ENCODE measurements around the gene EIF5AL1. TPM values are rescaled to one million over a fixed set of nuclear protein-coding genes. Genes with fewer than 3 reads are reported as not detected.

The EIF5AL1 gene
- total and polyA plus RNA-seq, 2 of the 13 experiments (the other 11 are each of a cell fraction or from before 2014, with no cell fraction given) = 0.22 to 0.50 TPM

DNA sequence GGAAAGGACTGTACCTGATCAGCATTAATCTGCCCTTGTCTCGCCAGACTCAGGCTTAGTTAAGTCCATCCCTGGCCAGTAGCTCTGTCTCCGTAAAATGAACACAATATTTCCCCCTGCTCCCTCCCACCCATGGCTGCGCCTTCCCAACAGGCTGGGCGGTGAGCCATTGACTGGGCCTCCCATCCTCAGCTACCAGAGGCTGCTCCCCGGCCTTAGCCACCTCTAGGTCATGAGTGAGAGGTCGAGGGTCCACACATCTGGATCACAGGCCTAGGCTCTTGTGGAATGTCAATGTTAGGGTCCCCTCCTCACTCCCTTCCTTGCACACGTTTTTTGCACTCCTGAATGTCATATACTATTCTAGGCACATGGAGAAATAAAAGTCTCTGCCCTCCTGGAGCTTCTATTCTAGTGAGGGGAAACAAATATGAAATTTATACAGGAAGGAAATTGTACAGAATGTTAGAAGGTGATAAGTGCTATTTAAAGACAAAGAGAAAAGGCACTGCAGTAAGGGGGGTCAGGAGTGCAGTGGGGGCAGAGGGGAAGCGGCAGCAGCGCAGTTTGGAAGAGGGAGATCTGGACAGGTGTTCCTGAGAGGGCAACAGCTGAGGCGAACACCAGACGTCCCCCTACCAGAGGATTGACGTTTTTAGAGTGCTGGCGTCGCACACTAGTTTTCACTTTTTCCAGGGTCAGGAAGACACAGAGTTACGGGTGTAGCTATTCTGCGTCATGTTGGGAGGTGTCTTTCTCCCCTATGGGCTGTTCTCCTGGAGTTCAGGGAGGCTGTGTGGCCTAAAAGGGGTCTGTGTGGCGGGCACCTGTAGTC lies 17.2 kb upstream of the EIF5AL1 start (continued):
- TF ChIP-seq MEIS1 (CRISPR knock-in tag; IDR thresholded peaks at IDR 0.05; ENCODE audit: borderline replicate concordance) = no peak
- no peak for TF ChIP-seq CBX1 (IDR thresholded peaks at IDR 0.05; ENCODE audit: low read depth)
- TF ChIP-seq MAFG (CRISPR knock-in tag; IDR thresholded peaks at IDR 0.05) = no peak
- TF ChIP-seq, protein P1, sequence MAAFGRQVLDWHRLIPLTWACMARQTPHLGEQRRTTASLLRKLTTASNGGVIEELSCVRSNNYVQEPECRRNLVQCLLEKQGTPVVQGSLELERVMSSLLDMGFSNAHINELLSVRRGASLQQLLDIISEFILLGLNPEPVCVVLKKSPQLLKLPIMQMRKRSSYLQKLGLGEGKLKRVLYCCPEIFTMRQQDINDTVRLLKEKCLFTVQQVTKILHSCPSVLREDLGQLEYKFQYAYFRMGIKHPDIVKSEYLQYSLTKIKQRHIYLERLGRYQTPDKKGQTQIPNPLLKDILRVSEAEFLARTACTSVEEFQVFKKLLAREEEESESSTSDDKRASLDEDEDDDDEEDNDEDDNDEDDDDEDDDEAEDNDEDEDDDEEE (CRISPR knock-in tag; IDR thresholded peaks at IDR 0.05) = no peak
- TF ChIP-seq TBP (CRISPR knock-in tag; IDR thresholded peaks at IDR 0.05) = no peak
- no peak for TF ChIP-seq YEATS4 (CRISPR knock-in tag; IDR thresholded peaks at IDR 0.05; ENCODE audit: borderline replicate concordance)

DNA sequence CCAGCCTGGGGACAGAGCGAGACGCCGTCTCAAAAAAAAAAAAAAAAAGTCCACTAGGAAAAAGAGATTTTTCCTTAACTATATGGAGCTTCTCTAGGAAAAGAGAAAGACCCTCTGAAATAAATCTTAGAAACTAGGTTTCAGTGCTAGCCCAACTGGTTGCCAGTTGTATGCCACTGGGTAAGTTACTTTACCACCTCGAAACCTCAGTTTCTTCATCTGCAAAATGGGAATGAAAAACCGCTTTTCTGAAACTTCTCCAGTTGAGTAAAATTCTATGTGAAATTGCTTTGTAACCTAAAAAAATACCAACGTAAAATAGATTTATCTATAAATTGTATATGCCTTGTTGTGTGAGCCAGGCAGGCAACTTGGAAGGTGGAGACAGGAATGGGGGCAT lies 16.5 kb upstream of the EIF5AL1 start:
- in situ Hi-C loops (cut with HindIII; ENCODE audit: extremely low pct_ligation_motif_present, low pct_unique_long_range_greater_than_20kb) = no loop called here
- POLR2A ChIA-PET = no interaction called here
- CTCF ChIA-PET (ENCODE audit: low intra/inter-chr PET ratio, low total read pairs) = no interaction called here
- intact Hi-C loops (cut with micrococcal nuclease; ENCODE audit: unreplicated experiment) = no loop called here
- Histone ChIP-seq H3K4me2 (ENCODE audit: low read depth, low read length) (no peak overlapping the region), H2AFZ (ENCODE audit: low read length) (no peak overlapping the region), H3K36me3 (replicated peaks in 1 of 2; ENCODE audit: control insufficient read depth in 1 of 2, insufficient read depth in 2 of 2, low read length in 2 of 2) (no peaks in the 10 kb centered on the region), H3K27ac (ENCODE audit: extremely low read length, insufficient read depth, low read length) (no peak overlapping the region), H3K4me3 (replicated peaks in 1 of 3; ENCODE audit: insufficient read depth in 1 of 3, low read depth in 2 of 3, low read length in 3 of 3) (no peak overlapping the region), H3K9me3 (ENCODE audit: low read length) (no peaks in the 10 kb centered on the region), H3K4me1 (ENCODE audit: insufficient read depth, low read length) (no peaks in the 10 kb centered on the region), H3K9ac (ENCODE audit: insufficient read depth, low read depth, low read length) (no peak overlapping the region), H3K79me2 (ENCODE audit: insufficient read depth, low read length) (no peaks in the 10 kb centered on the region), H3K27me3 (ENCODE audit: control insufficient read depth in 1 of 2, insufficient read depth in 2 of 2, low read length in 2 of 2) (peaks cover 1 to 61% of the 10 kb centered on the region in 2 experiments; a peak in 3 of 5 replicates), H4K20me1 (ENCODE audit: insufficient read depth, low read length) (no peaks in the 10 kb centered on the region)
- no peak for FAIRE-seq
- 30% methylated on average over 6 of the region's 6 CpGs for WGBS (ENCODE audit: low lambda C conversion rate)
- ATAC-seq = no peak
- BruUV-seq (replicated peaks) = no TSS peak
- TF ChIP-seq HES4 (CRISPR knock-in tag; IDR thresholded peaks at IDR 0.05; ENCODE audit: borderline replicate concordance) (no peak), ZNF12 (CRISPR knock-in tag; IDR thresholded peaks at IDR 0.05) (no peak), SRY (CRISPR knock-in tag; IDR thresholded peaks at IDR 0.05) (no peak), ZMYM4 (CRISPR knock-in tag; IDR thresholded peaks at IDR 0.05) (no peak), ZNF629 (CRISPR knock-in tag; conservative IDR thresholded peaks at IDR 0.05) (peak; percentile 46)
- TF ChIP-seq, protein P2, sequence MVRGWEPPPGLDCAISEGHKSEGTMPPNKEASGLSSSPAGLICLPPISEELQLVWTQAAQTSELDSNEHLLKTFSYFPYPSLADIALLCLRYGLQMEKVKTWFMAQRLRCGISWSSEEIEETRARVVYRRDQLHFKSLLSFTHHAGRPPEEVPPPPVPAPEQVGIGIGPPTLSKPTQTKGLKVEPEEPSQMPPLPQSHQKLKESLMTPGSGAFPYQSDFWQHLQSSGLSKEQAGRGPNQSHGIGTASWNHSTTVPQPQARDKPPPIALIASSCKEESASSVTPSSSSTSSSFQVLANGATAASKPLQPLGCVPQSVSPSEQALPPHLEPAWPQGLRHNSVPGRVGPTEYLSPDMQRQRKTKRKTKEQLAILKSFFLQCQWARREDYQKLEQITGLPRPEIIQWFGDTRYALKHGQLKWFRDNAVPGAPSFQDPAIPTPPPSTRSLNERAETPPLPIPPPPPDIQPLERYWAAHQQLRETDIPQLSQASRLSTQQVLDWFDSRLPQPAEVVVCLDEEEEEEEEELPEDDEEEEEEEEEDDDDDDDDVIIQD (CRISPR knock-in tag; IDR thresholded peaks at IDR 0.05; ENCODE audit: low read depth) = no peak
- no peak for DNase-seq (ENCODE audit: low spot score)
